Thymus (tissue), 11 donors: Measurements from ENCODE around the gene ANKFY1. TPM values are rescaled to one million over a fixed set of nuclear protein-coding genes. Genes with fewer than 3 reads are reported as not detected.

Experiments
- DNase-seq, 9 donors: peaks; one replicate each; pipeline ENCODE4 v3.0.0-alpha.2; 2013; ENCODE audit warnings: low spot score in 9 of 9, low read depth in 6 of 9, missing footprints in 1 of 9
- H3K27ac ChIP-seq, 2 donors: one replicate each; pipeline ENCODE4 v1.5.1; 2013; ENCODE audit warnings: control low read depth in 1 of 2, low read depth in 1 of 2, low read length in 1 of 2, mild to moderate bottlenecking in 1 of 2, moderate library complexity in 1 of 2
- H3K27me3 ChIP-seq, 2 donors: one replicate each; pipeline ENCODE4 v1.5.1; 2013; ENCODE audit warnings: low read length in 1 of 2; ENCODE audit not compliant: control insufficient read depth in 2 of 2, insufficient read depth in 1 of 2
- H3K36me3 ChIP-seq, 2 donors: one replicate each; pipeline ENCODE4 v1.5.1; 2013; ENCODE audit warnings: low read length in 1 of 2, mild to moderate bottlenecking in 1 of 2, moderate library complexity in 1 of 2; ENCODE audit not compliant: control insufficient read depth in 2 of 2, insufficient read depth in 2 of 2
- H3K4me1 ChIP-seq, 2 donors: one replicate each; pipeline ENCODE4 v1.5.1; 2013; ENCODE audit warnings: low read length in 2 of 2; ENCODE audit not compliant: control insufficient read depth in 2 of 2, insufficient read depth in 2 of 2
- H3K4me3 ChIP-seq, 2 donors: one replicate each; pipeline ENCODE4 v1.5.1; 2013; ENCODE audit warnings: low read length in 2 of 2, control low read depth in 1 of 2, mild to moderate bottlenecking in 1 of 2
- H3K9me3 ChIP-seq, 2 donors: one replicate each; pipeline ENCODE4 v1.5.1; 2013; ENCODE audit warnings: low read length in 1 of 2, mild to moderate bottlenecking in 1 of 2; ENCODE audit not compliant: control insufficient read depth in 2 of 2, insufficient read depth in 1 of 2
- WGBS: extraction: QIAGEN DNeasy Blood & Tissue Kit; methylation state at CpG from one replicate; pipeline ENCODE4 v1.1.7; 2013; 5-methylcytosine and 5-hydroxymethylcytosine counted together
- polyA plus RNA-seq: library from polyadenylated mRNA; stranded (reverse); fragments of 200-250 nt; gene quantifications from one replicate; pipeline ENCODE4 v1.2.3, GENCODE V29; 2013
- total RNA-seq: library from RNA; stranded (reverse); fragments of 120-200 nt; gene quantifications from one replicate; pipeline ENCODE4 v1.2.4, GENCODE V29; 2013
- donor health status: healthy.

ANKFY1 gene
- total and polyA plus RNA-seq, 2 donors: 14.6 to 15.7 TPM

- no peak for DNase-seq
- Histone ChIP-seq H3K4me3 (no peak overlapping the region), H3K36me3 (peaks cover 24 to 32% of the 10 kb centered on the region in 2 donors), H3K27ac (no peak overlapping the region), H3K9me3 (no peaks in the 10 kb centered on the region), H3K27me3 (no peaks in the 10 kb centered on the region), H3K4me1 (no peaks in the 10 kb centered on the region)
- 97% methylated on average over 6 of the region's 6 CpGs for WGBS
Measured at GRCh38 chr17:4215882-4216570, 47.8 kb downstream of the ANKFY1 start.

DNA sequence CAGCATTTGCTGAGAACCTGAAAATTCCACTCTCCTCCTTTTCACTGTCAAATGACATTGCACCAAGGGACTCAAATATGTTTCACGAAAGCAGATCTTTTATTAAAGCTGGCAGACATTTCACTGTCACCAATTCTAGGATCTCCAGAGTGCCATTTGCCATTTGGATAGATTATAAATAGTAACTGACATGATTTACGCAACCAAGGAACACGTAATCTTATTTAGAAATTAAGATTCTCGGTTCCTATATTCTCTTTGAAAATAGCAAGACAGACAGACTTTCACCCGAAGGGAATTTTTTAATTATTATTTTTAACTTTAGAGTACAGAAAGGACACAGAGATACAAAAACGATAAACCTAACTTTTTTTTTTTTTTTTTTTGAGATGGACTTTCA is 49.6 kb downstream of the ANKFY1 start:
- no peaks in the 10 kb centered on the region for H3K27me3 ChIP-seq
- H3K9me3 ChIP-seq: no peaks in the 10 kb centered on the region
- H3K36me3 ChIP-seq: peaks cover 28 to 41% of the 10 kb centered on the region in 2 donors
- H3K4me1 ChIP-seq: no peaks in the 10 kb centered on the region
- no peak for DNase-seq
- 96% methylated on average over 6 of the region's 6 CpGs for WGBS
- no peak overlapping the region for H3K4me3 ChIP-seq
- H3K27ac ChIP-seq: no peak overlapping the region

DNA sequence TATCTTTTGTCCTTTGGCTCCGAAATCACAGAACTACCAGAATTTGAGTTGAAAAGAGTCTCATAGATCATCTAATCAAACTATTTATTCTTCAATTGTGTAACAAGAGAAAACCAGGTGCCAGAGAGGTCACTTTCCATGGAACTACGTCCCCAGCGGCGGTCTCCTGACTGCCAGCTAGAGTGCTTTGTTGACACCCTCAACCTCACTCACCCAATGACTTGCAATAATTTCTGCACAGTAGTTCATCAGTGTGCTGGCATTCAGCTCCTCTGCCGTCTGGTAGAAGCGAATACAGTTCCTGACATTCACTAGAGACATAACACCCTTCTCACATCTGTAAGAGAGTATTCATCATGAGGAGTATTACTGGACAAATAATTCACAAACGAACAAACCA is 54.2 kb downstream of the ANKFY1 start:
- no peaks in the 10 kb centered on the region for H3K9me3 ChIP-seq
- no peak overlapping the region for H3K27ac ChIP-seq
- 98% methylated on average over 7 of the region's 7 CpGs for WGBS
- H3K27me3 ChIP-seq: no peaks in the 10 kb centered on the region
- DNase-seq: no peak
- peaks cover 54 to 60% of the 10 kb centered on the region in 2 donors for H3K36me3 ChIP-seq
- H3K4me1 ChIP-seq: peaks cover 0 to 3% of the 10 kb centered on the region in 2 donors
- no peak overlapping the region for H3K4me3 ChIP-seq

DNA sequence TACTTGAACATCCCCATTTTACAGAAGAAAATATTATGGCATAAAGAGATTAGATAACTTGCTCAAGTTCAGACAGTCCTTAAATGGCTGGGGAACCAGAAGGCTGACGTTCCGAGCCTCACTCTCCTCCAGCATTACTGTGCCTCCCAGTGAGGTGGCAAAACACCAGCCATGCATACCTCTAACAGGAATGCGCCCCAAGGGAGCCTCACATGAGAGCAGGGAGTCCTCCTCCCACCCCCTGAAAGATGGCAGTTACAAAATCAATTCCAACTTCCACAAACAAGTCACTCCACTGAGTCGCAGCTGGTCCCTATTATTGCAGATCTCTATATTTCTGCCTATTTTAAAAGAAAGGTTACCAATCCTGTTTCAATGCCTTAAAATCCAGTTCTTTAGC is 55.5 kb downstream of the ANKFY1 start:
- no peak for DNase-seq
- Histone ChIP-seq H3K36me3 (peaks cover 61 to 62% of the 10 kb centered on the region in 2 donors), H3K9me3 (no peaks in the 10 kb centered on the region), H3K4me3 (no peak overlapping the region), H3K27me3 (no peaks in the 10 kb centered on the region), H3K27ac (no peak overlapping the region), H3K4me1 (peaks cover 0 to 3% of the 10 kb centered on the region in 2 donors)
- 85% methylated on average over 4 of the region's 4 CpGs for WGBS

- WGBS: 24% methylated on average over 10 of the region's 10 CpGs
- no peaks in the 10 kb centered on the region for H3K27me3 ChIP-seq
- H3K36me3 ChIP-seq: peaks cover 59% of the 10 kb centered on the region in 2 donors
- H3K4me1 ChIP-seq: peaks cover 0 to 3% of the 10 kb centered on the region in 2 donors
- DNase-seq: no peak
- H3K27ac ChIP-seq: no peak overlapping the region
- no peak overlapping the region for H3K4me3 ChIP-seq
- no peaks in the 10 kb centered on the region for H3K9me3 ChIP-seq
Measured at GRCh38 chr17:4206962-4207361, 56.8 kb downstream of the ANKFY1 start.

GRCh38 chr17:4205917-4206316 is 57.9 kb downstream of the ANKFY1 start:
- H3K4me3 ChIP-seq: no peak overlapping the region
- H3K27ac ChIP-seq: no peak overlapping the region
- 72% methylated on average over 4 of the region's 4 CpGs for WGBS
- peaks cover 53 to 58% of the 10 kb centered on the region in 2 donors for H3K36me3 ChIP-seq
- no peak for DNase-seq
- H3K27me3 ChIP-seq: no peaks in the 10 kb centered on the region
- H3K9me3 ChIP-seq: no peaks in the 10 kb centered on the region
- peaks cover 0 to 3% of the 10 kb centered on the region in 2 donors for H3K4me1 ChIP-seq

- H3K27ac ChIP-seq: no peak overlapping the region
- no peak overlapping the region for H3K4me3 ChIP-seq
- H3K36me3 ChIP-seq: peaks cover 59 to 60% of the 10 kb centered on the region in 2 donors
- DNase-seq: no peak
- no peaks in the 10 kb centered on the region for H3K27me3 ChIP-seq
- H3K9me3 ChIP-seq: no peaks in the 10 kb centered on the region
- H3K4me1 ChIP-seq: peaks cover 0 to 3% of the 10 kb centered on the region in 2 donors
- WGBS: 94% methylated on average over 6 of the region's 6 CpGs
Measured at GRCh38 chr17:4204710-4205173, 59.0 kb downstream of the ANKFY1 start.

GRCh38 chr17:4204190-4204589 is 59.6 kb downstream of the ANKFY1 start:
- H3K4me3 ChIP-seq: no peak overlapping the region
- H3K27ac ChIP-seq: no peak overlapping the region
- H3K36me3 ChIP-seq: peaks cover 53 to 57% of the 10 kb centered on the region in 2 donors
- H3K9me3 ChIP-seq: no peaks in the 10 kb centered on the region
- H3K27me3 ChIP-seq: no peaks in the 10 kb centered on the region
- WGBS: 95% methylated on average over 6 of the region's 6 CpGs
- peaks cover 0 to 3% of the 10 kb centered on the region in 2 donors for H3K4me1 ChIP-seq
- DNase-seq: no peak

DNA sequence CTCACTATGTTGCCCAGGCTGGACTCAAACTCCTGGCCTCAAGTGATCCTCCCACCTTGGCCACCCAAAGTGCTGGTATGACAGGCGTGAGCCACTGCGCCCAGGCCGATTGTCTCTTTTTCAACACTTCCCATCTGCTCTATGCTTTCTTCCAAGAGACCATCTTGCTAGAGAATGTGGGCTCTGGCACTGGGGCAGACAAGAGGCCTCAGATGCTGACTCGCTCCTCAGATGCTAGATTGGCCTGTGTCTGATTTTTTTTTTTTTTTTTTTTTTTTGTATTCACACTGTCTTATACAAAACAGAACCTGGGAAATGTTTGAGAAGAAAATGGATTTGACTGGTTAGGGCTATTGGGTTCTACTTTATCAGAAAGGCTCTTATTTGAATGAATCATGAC is 62.6 kb downstream of the ANKFY1 start:
- H3K4me3 ChIP-seq: no peak overlapping the region
- H3K36me3 ChIP-seq: peaks cover 38 to 49% of the 10 kb centered on the region in 2 donors
- no peaks in the 10 kb centered on the region for H3K9me3 ChIP-seq
- H3K27me3 ChIP-seq: no peaks in the 10 kb centered on the region
- H3K4me1 ChIP-seq: no peaks in the 10 kb centered on the region
- 98% methylated on average over 4 of the region's 4 CpGs for WGBS
- no peak for DNase-seq
- no peak overlapping the region for H3K27ac ChIP-seq
